ENCODE measurements around the gene POU6F2. TPM values are rescaled to one million over a fixed set of nuclear protein-coding genes. Genes with fewer than 3 reads are reported as not detected.

Gene POU6F2
- polyA plus RNA-seq, 2 of the 4 experiments (the other 2 are of a cell fraction): not detected

GRCh38 chr7:39125846-39126245 is 148.1 kb downstream of the POU6F2 start:
- 8% methylated on average over 3 of the region's 3 CpGs for WGBS (ENCODE audit: missing lambda C conversion rate)
- ATAC-seq (no peak), DNase-seq (ENCODE audit: low read depth in 1 of 2, low spot score in 1 of 2) (no peak), FAIRE-seq (no peak)
- TF ChIP-seq EHMT2 (IDR thresholded peaks at IDR 0.05; ENCODE audit: low read depth) (no peak), FOXS1 (CRISPR knock-in tag; IDR thresholded peaks at IDR 0.05) (no peak), ATOH8 (CRISPR knock-in tag; IDR thresholded peaks at IDR 0.05; ENCODE audit: low read depth) (no peak), CEBPB (IDR thresholded peaks at IDR 0.05) (no peak), ZFP36 (IDR thresholded peaks at IDR 0.05; ENCODE audit: borderline replicate concordance, partially characterized antibody) (no peak), NR3C1 (IDR thresholded peaks at IDR 0.05) (no peak), EP300 (IDR thresholded peaks at IDR 0.05) (no peak)
- CTCF ChIA-PET: no interaction called here
- no peak overlapping the region for H3K4me3 ChIP-seq
- POLR2A ChIA-PET: no interaction called here
- no peak overlapping the region for H3K4me2 ChIP-seq
- H3K27ac ChIP-seq: no peak overlapping the region
- no peaks in the 10 kb centered on the region for H3K9me3 ChIP-seq
- no peaks in the 10 kb centered on the region for H3K4me1 ChIP-seq

- no peak for FAIRE-seq
- POLR2A ChIA-PET: no interaction called here
- 4% methylated on average over 3 of the region's 3 CpGs for WGBS (ENCODE audit: missing lambda C conversion rate)
- Histone ChIP-seq H3K9me3 (no peaks in the 10 kb centered on the region), H3K4me3 (no peak overlapping the region), H3K4me1 (no peaks in the 10 kb centered on the region), H3K4me2 (no peak overlapping the region), H3K27ac (no peak overlapping the region)
- ATAC-seq: no peak
- TF ChIP-seq HES2 (IDR thresholded peaks at IDR 0.05) (no peak), PHF8 (IDR thresholded peaks at IDR 0.05; ENCODE audit: borderline replicate concordance, low read depth) (no peak), RARB (CRISPR knock-in tag; IDR thresholded peaks at IDR 0.05) (no peak), CHD4 (IDR thresholded peaks at IDR 0.05; ENCODE audit: borderline replicate concordance) (no peak)
- CTCF ChIA-PET: no interaction called here
- no peak for DNase-seq (ENCODE audit: low read depth in 1 of 2, low spot score in 1 of 2)
These were observed 149.3 kb downstream of the POU6F2 start for GRCh38 chr7:39127058-39127457.

- ATAC-seq (no peak), FAIRE-seq (no peak), DNase-seq (ENCODE audit: low read depth in 1 of 2, low spot score in 1 of 2) (no peak)
- no peak for TF ChIP-seq SREBF2 (IDR thresholded peaks at IDR 0.05)
- no peak for TF ChIP-seq MAX (IDR thresholded peaks at IDR 0.05)
- no peak for TF ChIP-seq FOSL2 (IDR thresholded peaks at IDR 0.05)
- no peak for TF ChIP-seq FOSL2 (CRISPR knock-in tag; IDR thresholded peaks at IDR 0.05)
- TF ChIP-seq GATA3 (IDR thresholded peaks at IDR 0.05; ENCODE audit: borderline replicate concordance): no peak
- no peak for TF ChIP-seq ZFP36 (IDR thresholded peaks at IDR 0.05; ENCODE audit: borderline replicate concordance, partially characterized antibody)
- H3K9me3 ChIP-seq: no peaks in the 10 kb centered on the region
- no peaks in the 10 kb centered on the region for H3K4me1 ChIP-seq
- POLR2A ChIA-PET: no interaction called here
- H3K27ac ChIP-seq: no peak overlapping the region
- H3K4me2 ChIP-seq: no peak overlapping the region
- 3% methylated on average over 2 of the region's 2 CpGs for WGBS (ENCODE audit: missing lambda C conversion rate)
- no peak overlapping the region for H3K4me3 ChIP-seq
- CTCF ChIA-PET: no interaction called here
These were observed 150.7 kb downstream of the POU6F2 start for GRCh38 chr7:39128287-39128843.

GRCh38 chr7:39130274-39130673 is 152.6 kb downstream of the POU6F2 start:
- Histone ChIP-seq H3K4me2 (no peak overlapping the region), H3K4me3 (no peak overlapping the region), H3K4me1 (no peaks in the 10 kb centered on the region), H3K27ac (no peak overlapping the region), H3K9me3 (no peaks in the 10 kb centered on the region)
- DNase-seq (ENCODE audit: low read depth in 1 of 2, low spot score in 1 of 2): no peak
- FAIRE-seq: no peak
- ATAC-seq: no peak
- WGBS (ENCODE audit: missing lambda C conversion rate): 39% methylated on average over 3 of the region's 3 CpGs
- ChIA-PET CTCF (no interaction called here), POLR2A (no interaction called here)
- TF ChIP-seq KDM1A (IDR thresholded peaks at IDR 0.05; ENCODE audit: low read depth) (no peak), HOXA7 (CRISPR knock-in tag; IDR thresholded peaks at IDR 0.05) (no peak), JUNB (IDR thresholded peaks at IDR 0.05) (no peak), CBX2 (IDR thresholded peaks at IDR 0.05; ENCODE audit: borderline replicate concordance, low read depth) (no peak), RCOR1 (IDR thresholded peaks at IDR 0.05; ENCODE audit: low read depth, low read length) (no peak), HOXB13 (CRISPR knock-in tag; IDR thresholded peaks at IDR 0.05; ENCODE audit: low read depth) (no peak), BCL3 (IDR thresholded peaks at IDR 0.05) (no peak), E2F6 (IDR thresholded peaks at IDR 0.05; ENCODE audit: borderline replicate concordance, low read depth) (no peak), JUN (IDR thresholded peaks at IDR 0.05) (no peak)
